ENCODE data around the gene DLG2. TPM values are rescaled to one million over a fixed set of nuclear protein-coding genes. Genes with fewer than 3 reads are reported as not detected.

DLG2 gene
- total RNA-seq, 4 donors from 2014 or later, result 7.3 to 14.1 (median 11.1) TPM

GRCh38 chr11:84719935-84720577, 907.1 kb downstream of the DLG2 start:
- Histone ChIP-seq H3K4me1 (peaks cover 4 to 20% (median 16%) of the 10 kb centered on the region in 4 donors), H3K27ac (replicated peaks in 1 of 4) (peak overlapping the region in 1 of 4 donors; percentile 45), H3K4me3 (peak overlapping the region; percentile 59 to 71 (median 63)), H3K9me3 (no peaks in the 10 kb centered on the region), H3K36me3 (no peaks in the 10 kb centered on the region), H3K27me3 (no peaks in the 10 kb centered on the region)
- intact Hi-C loops (cut with DNase I), result no loop called here
- DNase-seq (ENCODE audit: extremely low spot score), result no peak
- 6% methylated on average over 20 of the region's 26 CpGs for WGBS
- TF ChIP-seq POLR2A (IDR thresholded peaks at IDR 0.05; ENCODE audit: low read depth), result no peak
- TF ChIP-seq, protein P1, sequence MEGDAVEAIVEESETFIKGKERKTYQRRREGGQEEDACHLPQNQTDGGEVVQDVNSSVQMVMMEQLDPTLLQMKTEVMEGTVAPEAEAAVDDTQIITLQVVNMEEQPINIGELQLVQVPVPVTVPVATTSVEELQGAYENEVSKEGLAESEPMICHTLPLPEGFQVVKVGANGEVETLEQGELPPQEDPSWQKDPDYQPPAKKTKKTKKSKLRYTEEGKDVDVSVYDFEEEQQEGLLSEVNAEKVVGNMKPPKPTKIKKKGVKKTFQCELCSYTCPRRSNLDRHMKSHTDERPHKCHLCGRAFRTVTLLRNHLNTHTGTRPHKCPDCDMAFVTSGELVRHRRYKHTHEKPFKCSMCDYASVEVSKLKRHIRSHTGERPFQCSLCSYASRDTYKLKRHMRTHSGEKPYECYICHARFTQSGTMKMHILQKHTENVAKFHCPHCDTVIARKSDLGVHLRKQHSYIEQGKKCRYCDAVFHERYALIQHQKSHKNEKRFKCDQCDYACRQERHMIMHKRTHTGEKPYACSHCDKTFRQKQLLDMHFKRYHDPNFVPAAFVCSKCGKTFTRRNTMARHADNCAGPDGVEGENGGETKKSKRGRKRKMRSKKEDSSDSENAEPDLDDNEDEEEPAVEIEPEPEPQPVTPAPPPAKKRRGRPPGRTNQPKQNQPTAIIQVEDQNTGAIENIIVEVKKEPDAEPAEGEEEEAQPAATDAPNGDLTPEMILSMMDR (IDR thresholded peaks at IDR 0.05), result no peak
- TF ChIP-seq POLR2AphosphoS5 (IDR thresholded peaks at IDR 0.05), result no peak
- TF ChIP-seq EP300 (IDR thresholded peaks at IDR 0.05), result no peak

- Histone ChIP-seq H3K4me1 (no peaks in the 10 kb centered on the region), H3K9me3 (no peaks in the 10 kb centered on the region), H3K27ac (replicated peaks in 1 of 4) (no peak overlapping the region), H3K36me3 (no peaks in the 10 kb centered on the region), H3K4me3 (no peak overlapping the region), H3K27me3 (no peaks in the 10 kb centered on the region)
- intact Hi-C loops (cut with DNase I), result no loop called here
- DNase-seq (ENCODE audit: extremely low spot score), result no peak
- TF ChIP-seq, protein P1 (IDR thresholded peaks at IDR 0.05), result peak; percentile 8 to 25 (median 17)
- no peak for TF ChIP-seq POLR2AphosphoS5 (IDR thresholded peaks at IDR 0.05)
- 55% methylated on average over 1 of the region's 1 CpG for WGBS
These were observed 912.8 kb downstream of the DLG2 start for GRCh38 chr11:84714316-84714780.

GRCh38 chr11:84691830-84692229, 935.3 kb downstream of the DLG2 start:
- DNase-seq (ENCODE audit: extremely low spot score), result no peak
- H3K27ac ChIP-seq (replicated peaks in 1 of 4), result no peak overlapping the region
- no peak overlapping the region for H3K4me3 ChIP-seq
- peaks cover 0 to 6% (median 0%) of the 10 kb centered on the region in 4 donors for H3K4me1 ChIP-seq
- no peaks in the 10 kb centered on the region for H3K9me3 ChIP-seq
- H3K36me3 ChIP-seq, result no peaks in the 10 kb centered on the region
- H3K27me3 ChIP-seq, result no peaks in the 10 kb centered on the region
- WGBS, result 95% methylated on average over 4 of the region's 4 CpGs
- intact Hi-C loops (cut with DNase I), result no loop called here
- TF ChIP-seq, protein P1 (IDR thresholded peaks at IDR 0.05), result no peak
- TF ChIP-seq POLR2AphosphoS5 (IDR thresholded peaks at IDR 0.05) (no peak), POLR2A (IDR thresholded peaks at IDR 0.05; ENCODE audit: low read depth) (no peak)

DNA sequence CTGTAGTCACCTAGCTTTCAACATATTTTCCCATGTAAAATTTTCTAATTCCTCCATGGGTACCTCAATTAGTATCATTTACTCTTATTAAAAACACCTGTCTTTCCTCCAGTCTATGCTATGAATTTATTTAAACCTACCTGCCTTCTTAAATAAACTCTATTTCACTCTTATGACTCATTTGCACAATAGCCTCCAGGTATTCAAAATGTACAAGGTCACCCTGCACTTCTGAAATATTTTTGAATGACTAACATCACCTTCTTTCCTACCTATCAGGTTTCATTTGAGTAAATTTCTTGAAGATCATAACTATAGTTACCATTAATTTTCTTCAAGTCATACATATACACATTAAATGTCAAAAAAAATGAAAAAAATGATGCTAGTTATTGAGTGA, 939.7 kb downstream of the DLG2 start:
- intact Hi-C loops (cut with DNase I), result no loop called here
- Histone ChIP-seq H3K27ac (replicated peaks in 1 of 4) (no peak overlapping the region), H3K36me3 (no peaks in the 10 kb centered on the region), H3K9me3 (no peaks in the 10 kb centered on the region), H3K4me3 (no peak overlapping the region), H3K27me3 (no peaks in the 10 kb centered on the region), H3K4me1 (peaks cover 0 to 6% (median 0%) of the 10 kb centered on the region in 4 donors)
- no peak for DNase-seq (ENCODE audit: extremely low spot score)
- TF ChIP-seq, protein P1 (IDR thresholded peaks at IDR 0.05), result no peak
- TF ChIP-seq POLR2AphosphoS5 (IDR thresholded peaks at IDR 0.05), result no peak
- no peak for TF ChIP-seq POLR2A (IDR thresholded peaks at IDR 0.05; ENCODE audit: low read depth)
- no peak for TF ChIP-seq EP300 (IDR thresholded peaks at IDR 0.05)

- intact Hi-C loops (cut with DNase I), result no loop called here
- WGBS, result 84% methylated on average over 1 of the region's 1 CpG
- TF ChIP-seq POLR2AphosphoS5 (IDR thresholded peaks at IDR 0.05), result no peak
- no peak for TF ChIP-seq POLR2A (IDR thresholded peaks at IDR 0.05; ENCODE audit: low read depth)
- no peak for TF ChIP-seq EP300 (IDR thresholded peaks at IDR 0.05)
- TF ChIP-seq, protein P1 (IDR thresholded peaks at IDR 0.05), result no peak
These were observed 940.4 kb downstream of the DLG2 start for GRCh38 chr11:84686716-84687115.

More at GRCh38 chr11:84686716-84687115, 940.4 kb downstream of the DLG2 start:
- no peaks in the 10 kb centered on the region for H3K36me3 ChIP-seq
- H3K9me3 ChIP-seq, result no peaks in the 10 kb centered on the region
- H3K4me1 ChIP-seq, result peaks cover 0 to under 1% (median 0%) of the 10 kb centered on the region in 4 donors
- no peak for DNase-seq (ENCODE audit: extremely low spot score)
- no peak overlapping the region for H3K27ac ChIP-seq (replicated peaks in 1 of 4)
- no peak overlapping the region for H3K4me3 ChIP-seq
- no peaks in the 10 kb centered on the region for H3K27me3 ChIP-seq
